Trophoblast cell (in vitro differentiated cells and primary cell): ENCODE results near the gene TACR1.

Experiments used
- DNase-seq, 2 donors: peaks; one replicate each; pipeline ENCODE4 v3.0.0-alpha.2; 2016
- H2AFZ ChIP-seq: 2 replicates; pipeline ENCODE4 v1.6.1; 2013; ENCODE audit warnings: low read length, moderate library complexity, mild to moderate bottlenecking; ENCODE audit not compliant: insufficient read depth, poor library complexity
- H2AK5ac ChIP-seq: 2 replicates; pipeline ENCODE4 v1.6.1; 2013; ENCODE audit warnings: mild to moderate bottlenecking, low read length
- H2BK120ac ChIP-seq: 2 replicates; pipeline ENCODE4 v1.6.1; 2013; ENCODE audit warnings: low read length, mild to moderate bottlenecking, moderate library complexity; ENCODE audit not compliant: insufficient read depth, poor library complexity
- H2BK12ac ChIP-seq: 2 replicates; pipeline ENCODE4 v1.6.1; 2013; ENCODE audit warnings: mild to moderate bottlenecking, low read length, moderate library complexity
- H2BK5ac ChIP-seq: 2 replicates; pipeline ENCODE4 v1.6.1; 2013; ENCODE audit warnings: low read length, low read depth, moderate library complexity, mild to moderate bottlenecking; ENCODE audit not compliant: poor library complexity
- H3K14ac ChIP-seq: 2 replicates; pipeline ENCODE4 v1.6.1; 2013; ENCODE audit warnings: mild to moderate bottlenecking, low read length
- H3K18ac ChIP-seq: 2 replicates; pipeline ENCODE4 v1.6.1; 2013; ENCODE audit warnings: mild to moderate bottlenecking, low read length
- H3K23ac ChIP-seq: 2 replicates; pipeline ENCODE4 v1.6.1; 2013; ENCODE audit warnings: low read length
- H3K27ac ChIP-seq: 2 replicates; pipeline ENCODE4 v1.5.1; 2013; ENCODE audit warnings: low read depth, mild to moderate bottlenecking, inconsistent platforms, low read length, moderate library complexity
- H3K27me3 ChIP-seq: 2 replicates; pipeline ENCODE4 v1.6.1; 2013; ENCODE audit warnings: inconsistent platforms, mild to moderate bottlenecking, low read length, moderate library complexity; ENCODE audit not compliant: insufficient read depth
- H3K36me3 ChIP-seq, 2 experiments: 1 replicate in 1 of 2; 2 replicates in 1 of 2; pipeline ENCODE4 v1.6.1; 2013; ENCODE audit warnings: low read length in 2 of 2, mild to moderate bottlenecking in 2 of 2, moderate library complexity in 1 of 2; ENCODE audit not compliant: insufficient read depth in 2 of 2, control insufficient read depth in 1 of 2
- H3K4ac ChIP-seq: 2 replicates; pipeline ENCODE4 v1.6.1; 2013; ENCODE audit warnings: low read depth, mild to moderate bottlenecking, low read length, moderate library complexity
- H3K4me1 ChIP-seq, 2 experiments: 1 replicate in 1 of 2; 2 replicates in 1 of 2; pipeline ENCODE4 v1.6.1; 2013; ENCODE audit warnings: low read length in 2 of 2, mild to moderate bottlenecking in 2 of 2, moderate library complexity in 1 of 2; ENCODE audit not compliant: insufficient read depth in 2 of 2, control insufficient read depth in 1 of 2
- H3K4me2 ChIP-seq: 2 replicates; pipeline ENCODE4 v1.6.1; 2013; ENCODE audit warnings: inconsistent platforms, mild to moderate bottlenecking, low read length, moderate library complexity
- H3K4me3 ChIP-seq: 2 replicates; pipeline ENCODE4 v1.5.1; 2013; ENCODE audit warnings: mild to moderate bottlenecking, low read depth, low read length, inconsistent platforms
- H3K79me1 ChIP-seq: one replicate; pipeline ENCODE4 v1.6.1; 2013; ENCODE audit warnings: low read length
- H3K79me2 ChIP-seq: 2 replicates; pipeline ENCODE4 v1.6.1; 2013; ENCODE audit warnings: low read length, mild to moderate bottlenecking; ENCODE audit not compliant: control insufficient read depth, insufficient read depth, poor library complexity
- H3K9ac ChIP-seq: 2 replicates; pipeline ENCODE4 v1.6.1; 2013; ENCODE audit warnings: mild to moderate bottlenecking, low read length
- H3K9me3 ChIP-seq: 2 replicates; pipeline ENCODE4 v1.6.1; 2013; ENCODE audit warnings: low read depth, mild to moderate bottlenecking, control low read depth, inconsistent platforms, low read length; ENCODE audit not compliant: insufficient read depth
- H4K12ac ChIP-seq: 2 replicates; pipeline ENCODE4 v1.6.1; 2013; ENCODE audit warnings: low read depth, mild to moderate bottlenecking, low read length, moderate library complexity
- H4K8ac ChIP-seq: 2 replicates; pipeline ENCODE4 v1.6.1; 2013; ENCODE audit warnings: low read depth, mild to moderate bottlenecking, low read length, moderate library complexity
- H4K91ac ChIP-seq: one replicate; pipeline ENCODE4 v1.6.1; 2013; ENCODE audit warnings: low read depth, mild to moderate bottlenecking, low read length, moderate library complexity
- WGBS: extraction: QIAGEN DNeasy Blood & Tissue Kit; methylation state at CpG from one replicate; pipeline ENCODE4 v1.1.7; 2013; ENCODE audit warnings: missing lambda C conversion rate; ENCODE audit not compliant: insufficient read length, insufficient coverage; ENCODE audit errors: extremely low coverage; 5-methylcytosine and 5-hydroxymethylcytosine counted together

Gene TACR1

GRCh38 chr2:75074708-75075107, 124.6 kb downstream of the TACR1 start:
- no peak overlapping the region for H2AFZ ChIP-seq
- H3K14ac ChIP-seq: no peak overlapping the region
- no peak overlapping the region for H3K9ac ChIP-seq
- peaks cover 2% of the 10 kb centered on the region for H3K79me1 ChIP-seq
- H3K9me3 ChIP-seq: no peaks in the 10 kb centered on the region
- no peak overlapping the region for H3K27ac ChIP-seq
- H3K23ac ChIP-seq: no peak overlapping the region
- no peak overlapping the region for H2BK12ac ChIP-seq
- no peaks in the 10 kb centered on the region for H3K79me2 ChIP-seq
- no peaks in the 10 kb centered on the region for H3K27me3 ChIP-seq
- no peak overlapping the region for H2BK5ac ChIP-seq
- peaks cover 3 to 14% of the 10 kb centered on the region in 2 experiments for H3K4me1 ChIP-seq
- no CpG with 5 or more reads among the region's 1 CpG for WGBS
- H4K8ac ChIP-seq: no peak overlapping the region
- H3K4me2 ChIP-seq: no peak overlapping the region
- H4K12ac ChIP-seq: no peak overlapping the region
- no peak overlapping the region for H3K4me3 ChIP-seq
- H2AK5ac ChIP-seq: no peak overlapping the region
- H3K4ac ChIP-seq: no peak overlapping the region
- DNase-seq: no peak
- H4K91ac ChIP-seq: no peak overlapping the region
- no peaks in the 10 kb centered on the region for H3K36me3 ChIP-seq
- no peak overlapping the region for H2BK120ac ChIP-seq
- H3K18ac ChIP-seq: no peak overlapping the region

GRCh38 chr2:75074228-75074627, 125.1 kb downstream of the TACR1 start:
- no peaks in the 10 kb centered on the region for H3K79me2 ChIP-seq
- no peak for DNase-seq
- H2AK5ac ChIP-seq: no peak overlapping the region
- H3K27me3 ChIP-seq: no peaks in the 10 kb centered on the region
- no peak overlapping the region for H3K23ac ChIP-seq
- no peak overlapping the region for H3K27ac ChIP-seq
- no peak overlapping the region for H2BK120ac ChIP-seq
- H3K9me3 ChIP-seq: no peaks in the 10 kb centered on the region
- peaks cover 2% of the 10 kb centered on the region for H3K79me1 ChIP-seq
- H2BK5ac ChIP-seq: no peak overlapping the region
- H4K12ac ChIP-seq: no peak overlapping the region
- no peak overlapping the region for H2AFZ ChIP-seq
- no peak overlapping the region for H3K9ac ChIP-seq
- no peak overlapping the region for H4K91ac ChIP-seq
- no peaks in the 10 kb centered on the region for H3K36me3 ChIP-seq
- H3K4ac ChIP-seq: no peak overlapping the region
- H3K18ac ChIP-seq: no peak overlapping the region
- no peak overlapping the region for H3K4me2 ChIP-seq
- H2BK12ac ChIP-seq: no peak overlapping the region
- WGBS: no CpG with 5 or more reads among the region's 1 CpG
- H3K4me3 ChIP-seq: no peak overlapping the region
- H3K14ac ChIP-seq: no peak overlapping the region
- H3K4me1 ChIP-seq: peaks cover 3 to 14% of the 10 kb centered on the region in 2 experiments
- H4K8ac ChIP-seq: no peak overlapping the region

- no CpG with 5 or more reads among the region's 5 CpGs for WGBS
Measured at GRCh38 chr2:75071766-75072165, 127.6 kb downstream of the TACR1 start.

GRCh38 chr2:75068546-75068945, 130.8 kb downstream of the TACR1 start:
- Histone ChIP-seq H3K4ac (no peak overlapping the region), H3K4me1 (peaks cover 3 to 6% of the 10 kb centered on the region in 2 experiments), H3K23ac (no peak overlapping the region), H3K79me1 (peaks cover 2% of the 10 kb centered on the region), H2AFZ (no peak overlapping the region), H3K27me3 (no peaks in the 10 kb centered on the region), H4K12ac (no peak overlapping the region), H4K91ac (no peak overlapping the region), H3K36me3 (no peaks in the 10 kb centered on the region), H2BK12ac (no peak overlapping the region), H4K8ac (no peak overlapping the region), H2BK5ac (no peak overlapping the region), H3K18ac (no peak overlapping the region), H3K4me2 (no peak overlapping the region), H3K4me3 (no peak overlapping the region), H3K14ac (no peak overlapping the region), H3K9ac (no peak overlapping the region), H2BK120ac (no peak overlapping the region), H3K27ac (no peak overlapping the region), H3K9me3 (no peaks in the 10 kb centered on the region), H2AK5ac (no peak overlapping the region), H3K79me2 (no peaks in the 10 kb centered on the region)
- peak in 1 of 2 donors; percentile 3 for DNase-seq
- WGBS: no CpG with 5 or more reads among the region's 1 CpG

More at GRCh38 chr2:75071766-75072165, 127.6 kb downstream of the TACR1 start:
- Histone ChIP-seq H2AFZ (no peak overlapping the region), H4K12ac (no peak overlapping the region), H3K79me2 (no peaks in the 10 kb centered on the region), H3K4me3 (no peak overlapping the region), H4K91ac (peak overlapping the region; percentile 46), H3K4me2 (no peak overlapping the region), H3K14ac (peak overlapping the region; percentile 31), H3K23ac (no peak overlapping the region), H3K9ac (no peak overlapping the region), H3K4me1 (peaks cover 3 to 14% of the 10 kb centered on the region in 2 experiments), H2BK120ac (no peak overlapping the region), H3K4ac (no peak overlapping the region), H3K27ac (no peak overlapping the region), H3K27me3 (no peaks in the 10 kb centered on the region), H3K79me1 (peaks cover 2% of the 10 kb centered on the region), H2AK5ac (no peak overlapping the region), H3K36me3 (no peaks in the 10 kb centered on the region), H2BK12ac (peak overlapping the region; percentile 26), H2BK5ac (no peak overlapping the region), H3K9me3 (no peaks in the 10 kb centered on the region), H4K8ac (no peak overlapping the region), H3K18ac (no peak overlapping the region)
- no peak for DNase-seq
